Thoracic aorta (tissue), 2 donors: Measurements from ENCODE around the gene KIF25. TPM values are rescaled to one million over a fixed set of nuclear protein-coding genes. Genes with fewer than 3 reads are reported as not detected.

Experiments used
- ATAC-seq: fragments of 150-250 bp; one replicate; pipeline ENCODE4 v1.8.0; 2017; ENCODE audit warnings: low read depth; ENCODE audit not compliant: insufficient number of reproducible peaks, low FRiP score
- DNase-seq: peaks from one replicate; pipeline ENCODE4 v3.0.0-alpha.2; 2020; ENCODE audit warnings: low spot score
- H3K27ac ChIP-seq, 2 donors: fragments of 200-600 bp; sonication (generic); 1 replicate in 1 of 2; 2 replicates in 1 of 2; pipeline ENCODE4 v1.5.1; 2016; ENCODE audit warnings: mild to moderate bottlenecking in 2 of 2, moderate library complexity in 2 of 2
- H3K27me3 ChIP-seq: fragments of 200-600 bp; sonication (generic); replicated peaks from 2 replicates; pipeline ENCODE4 v1.6.0; 2016; ENCODE audit warnings: mild to moderate bottlenecking; ENCODE audit not compliant: insufficient read depth
- H3K36me3 ChIP-seq: fragments of 200-600 bp; sonication (generic); one replicate; pipeline ENCODE4 v1.5.1; 2016
- H3K4me1 ChIP-seq, 2 donors: fragments of 200-600 bp; sonication (generic); 1 replicate in 1 of 2; 2 replicates in 1 of 2; pipeline versions ENCODE4 v1.5.1 to v1.6.0; 2016; ENCODE audit warnings: low read depth in 2 of 2, mild to moderate bottlenecking in 1 of 2; ENCODE audit not compliant: control insufficient read depth in 1 of 2
- H3K4me3 ChIP-seq: fragments of 200-600 bp; sonication (generic); 2 replicates; pipeline ENCODE4 v1.5.1; 2016; ENCODE audit warnings: mild to moderate bottlenecking
- H3K9me3 ChIP-seq: fragments of 200-600 bp; sonication (generic); 2 replicates; pipeline ENCODE4 v1.5.1; 2016
- total RNA-seq, 2 donors: library from RNA; depleted of rRNA; stranded (reverse); fragments of >200 nt; gene quantifications; one replicate each; pipeline versions ENCODE4 v1.1.0 to v1.2.3, GENCODE V29; 2016
- TF ChIP-seq, protein P1 (sequence below): fragments of 200-600 bp; sonication (generic); IDR thresholded peaks from one replicate; pipeline ENCODE4 v1.5.1; 2019; ENCODE audit warnings: antibody characterized with exemption

The KIF25 gene
- total RNA-seq, 2 donors from 2014 or later = not detected

DNA sequence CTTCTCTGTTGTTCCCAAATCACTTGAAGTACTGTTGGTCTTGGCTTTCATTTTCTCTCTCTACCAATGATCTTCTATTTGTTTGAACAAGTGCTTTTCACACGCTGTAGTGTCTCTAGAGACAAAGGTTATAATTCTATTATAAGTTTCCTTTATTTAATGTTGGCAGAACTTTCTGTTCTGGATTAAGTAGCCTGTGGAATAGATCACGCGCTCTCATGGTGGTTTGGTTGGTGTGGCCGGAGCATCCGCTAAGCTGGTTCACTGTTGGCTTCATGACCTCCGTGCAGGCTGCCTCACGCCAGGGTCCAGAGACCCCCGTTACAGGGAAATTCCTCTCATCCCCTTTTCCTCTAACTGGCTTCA lies 30.9 kb upstream of the KIF25 start:
- H3K27ac ChIP-seq = no peak overlapping the region
- TF ChIP-seq, protein P1, sequence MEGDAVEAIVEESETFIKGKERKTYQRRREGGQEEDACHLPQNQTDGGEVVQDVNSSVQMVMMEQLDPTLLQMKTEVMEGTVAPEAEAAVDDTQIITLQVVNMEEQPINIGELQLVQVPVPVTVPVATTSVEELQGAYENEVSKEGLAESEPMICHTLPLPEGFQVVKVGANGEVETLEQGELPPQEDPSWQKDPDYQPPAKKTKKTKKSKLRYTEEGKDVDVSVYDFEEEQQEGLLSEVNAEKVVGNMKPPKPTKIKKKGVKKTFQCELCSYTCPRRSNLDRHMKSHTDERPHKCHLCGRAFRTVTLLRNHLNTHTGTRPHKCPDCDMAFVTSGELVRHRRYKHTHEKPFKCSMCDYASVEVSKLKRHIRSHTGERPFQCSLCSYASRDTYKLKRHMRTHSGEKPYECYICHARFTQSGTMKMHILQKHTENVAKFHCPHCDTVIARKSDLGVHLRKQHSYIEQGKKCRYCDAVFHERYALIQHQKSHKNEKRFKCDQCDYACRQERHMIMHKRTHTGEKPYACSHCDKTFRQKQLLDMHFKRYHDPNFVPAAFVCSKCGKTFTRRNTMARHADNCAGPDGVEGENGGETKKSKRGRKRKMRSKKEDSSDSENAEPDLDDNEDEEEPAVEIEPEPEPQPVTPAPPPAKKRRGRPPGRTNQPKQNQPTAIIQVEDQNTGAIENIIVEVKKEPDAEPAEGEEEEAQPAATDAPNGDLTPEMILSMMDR = no peak
- DNase-seq = no peak
- H3K27me3 ChIP-seq = no peaks in the 10 kb centered on the region
- peaks cover 15% of the 10 kb centered on the region for H3K36me3 ChIP-seq
- no peaks in the 10 kb centered on the region for H3K9me3 ChIP-seq
- H3K4me3 ChIP-seq = no peak overlapping the region
- ATAC-seq = no peak
- H3K4me1 ChIP-seq = no peaks in the 10 kb centered on the region

DNA sequence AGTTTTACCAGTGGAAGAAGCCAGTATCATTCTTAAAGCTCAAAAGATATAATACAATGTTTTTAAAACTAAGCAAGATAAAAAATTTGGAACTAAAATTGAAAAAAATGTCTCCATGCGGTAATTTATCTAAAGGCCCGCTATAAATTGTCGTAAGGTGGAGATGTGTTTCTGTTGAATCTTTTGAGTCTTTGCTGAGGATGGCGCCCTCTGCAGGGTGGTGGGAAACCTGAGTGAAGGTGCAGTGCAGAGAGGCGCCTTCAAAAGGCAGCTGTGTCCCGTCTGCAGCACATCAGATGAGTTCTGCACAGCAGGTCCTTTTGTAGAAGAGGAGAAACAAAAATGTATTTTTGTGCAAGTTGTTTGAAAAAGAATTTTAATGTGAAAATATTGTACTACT lies 29.4 kb upstream of the KIF25 start:
- H3K27me3 ChIP-seq = no peaks in the 10 kb centered on the region
- ATAC-seq (no peak), DNase-seq (no peak)
- TF ChIP-seq, protein P1 = no peak
- no peaks in the 10 kb centered on the region for H3K9me3 ChIP-seq
- H3K36me3 ChIP-seq = peaks cover 7% of the 10 kb centered on the region
- no peak overlapping the region for H3K4me3 ChIP-seq
- no peaks in the 10 kb centered on the region for H3K4me1 ChIP-seq
- no peak overlapping the region for H3K27ac ChIP-seq

DNA sequence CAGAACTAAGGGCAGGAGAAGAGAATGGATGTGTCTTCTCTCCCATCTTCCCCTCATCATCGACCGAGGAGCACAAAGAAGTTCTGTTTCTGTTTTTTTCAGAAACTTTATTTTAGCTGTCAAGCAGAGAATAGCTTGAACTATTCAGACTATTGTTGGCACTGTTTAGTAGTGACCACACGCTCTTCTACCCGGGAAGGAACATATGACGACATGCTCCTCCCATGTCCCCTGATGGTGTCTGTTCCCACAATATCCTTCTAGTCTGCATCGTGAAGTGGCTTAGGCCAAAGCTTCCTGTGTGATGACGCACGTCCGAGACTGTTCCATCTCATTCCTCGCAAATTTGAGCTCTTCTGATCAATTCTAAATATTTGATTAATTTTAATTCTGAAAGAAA lies 27.2 kb upstream of the KIF25 start:
- no peaks in the 10 kb centered on the region for H3K9me3 ChIP-seq
- H3K36me3 ChIP-seq = peaks cover 7% of the 10 kb centered on the region
- TF ChIP-seq, protein P1 = no peak
- no peak overlapping the region for H3K27ac ChIP-seq
- H3K27me3 ChIP-seq = no peaks in the 10 kb centered on the region
- H3K4me1 ChIP-seq = no peaks in the 10 kb centered on the region
- no peak overlapping the region for H3K4me3 ChIP-seq
- DNase-seq (no peak), ATAC-seq (no peak)

DNA sequence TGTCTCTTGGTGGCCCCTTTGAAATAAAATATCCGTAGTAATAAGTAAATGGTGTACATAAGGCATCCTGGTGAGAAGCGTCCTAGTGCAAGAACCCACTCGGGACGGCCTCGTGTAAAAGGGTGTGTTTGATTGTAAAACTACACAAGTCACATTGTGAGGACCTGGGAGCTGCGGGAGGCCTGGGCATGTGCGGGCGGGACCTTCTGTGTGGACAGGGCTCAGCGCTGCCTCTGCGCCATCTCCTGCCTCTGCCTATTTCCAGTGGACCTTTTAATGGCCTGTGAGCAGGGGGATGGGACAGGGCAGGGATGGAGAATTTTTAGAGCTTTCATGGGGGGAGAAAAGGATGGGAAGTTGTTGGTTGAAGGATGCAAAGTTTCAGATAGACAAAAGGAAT lies 25.3 kb upstream of the KIF25 start:
- DNase-seq = no peak
- H3K36me3 ChIP-seq = no peaks in the 10 kb centered on the region
- no peaks in the 10 kb centered on the region for H3K27me3 ChIP-seq
- ATAC-seq = no peak
- no peaks in the 10 kb centered on the region for H3K9me3 ChIP-seq
- no peak overlapping the region for H3K4me3 ChIP-seq
- no peaks in the 10 kb centered on the region for H3K4me1 ChIP-seq
- no peak overlapping the region for H3K27ac ChIP-seq
- TF ChIP-seq, protein P1 = no peak

DNA sequence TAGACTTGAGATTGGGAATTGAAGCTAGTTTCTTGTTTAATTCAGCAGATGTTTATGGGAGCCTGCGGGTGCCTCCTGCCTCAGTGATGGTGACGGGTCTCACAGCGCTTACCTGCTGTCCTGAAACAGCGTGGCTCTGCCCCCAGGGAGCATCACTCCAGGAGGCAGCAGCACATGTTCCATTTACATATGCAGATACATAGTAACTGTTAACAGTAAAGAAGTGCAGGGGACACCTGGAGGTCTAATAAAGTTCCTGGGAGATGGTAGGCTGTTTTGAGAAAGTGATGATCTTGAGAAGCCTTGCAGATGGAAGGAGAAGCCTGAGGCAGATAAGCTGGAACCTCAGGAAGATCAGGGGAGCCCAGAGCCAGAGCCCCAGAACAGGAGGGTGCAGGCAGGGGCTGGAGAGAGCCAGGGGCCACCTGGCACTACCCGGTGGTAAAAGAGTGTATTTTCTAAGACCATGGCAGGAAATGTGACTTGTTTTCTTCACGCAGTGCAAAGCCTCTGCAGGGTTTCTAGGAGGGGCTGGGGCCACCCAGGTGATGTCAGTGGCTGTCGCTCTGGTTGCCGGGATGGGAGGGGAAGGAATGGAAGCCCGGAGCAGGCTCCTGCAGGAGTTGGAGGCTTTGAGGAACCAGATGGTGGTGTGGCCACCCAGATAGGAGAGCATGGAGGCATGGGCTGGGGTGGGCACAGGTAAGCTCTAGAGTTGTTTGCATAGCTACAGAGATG lies 24.2 kb upstream of the KIF25 start:
- H3K4me3 ChIP-seq = no peak overlapping the region
- no peaks in the 10 kb centered on the region for H3K27me3 ChIP-seq
- ATAC-seq = no peak
- no peak overlapping the region for H3K27ac ChIP-seq
- no peaks in the 10 kb centered on the region for H3K4me1 ChIP-seq
- DNase-seq = no peak
- no peaks in the 10 kb centered on the region for H3K9me3 ChIP-seq
- TF ChIP-seq, protein P1 = no peak
- H3K36me3 ChIP-seq = no peaks in the 10 kb centered on the region
